Nucleus accumbens (tissue), 56 donors: ENCODE data around the gene GALM.

Experiments used
- DNase-seq, 56 donors: peaks; one replicate each; lab custom pipeline; 2025; lab: John Stamatoyannopoulos, UW

The GALM gene

GRCh38 chr2:38648107-38648761, 17.7 kb upstream of the GALM start:
- no peak for DNase-seq

- no peak for DNase-seq
Measured at GRCh38 chr2:38649176-38649728, 16.7 kb upstream of the GALM start.

- no peak for DNase-seq
Measured at GRCh38 chr2:38650012-38650411, 15.9 kb upstream of the GALM start.

GRCh38 chr2:38650717-38651116, 15.2 kb upstream of the GALM start:
- no peak for DNase-seq

- no peak for DNase-seq
Measured at GRCh38 chr2:38652431-38653273, 13.3 kb upstream of the GALM start.

GRCh38 chr2:38653380-38653714, 12.6 kb upstream of the GALM start:
- DNase-seq: no peak

- no peak for DNase-seq
Measured at GRCh38 chr2:38653715-38654527, 12.0 kb upstream of the GALM start.

- no peak for DNase-seq
Measured at GRCh38 chr2:38654528-38655381, 11.2 kb upstream of the GALM start.

- DNase-seq: no peak
Measured at GRCh38 chr2:38655441-38655840, 10.5 kb upstream of the GALM start.

- no peak for DNase-seq
Measured at GRCh38 chr2:38656866-38657480, 8.9 kb upstream of the GALM start.

GRCh38 chr2:38658613-38659012, 7.3 kb upstream of the GALM start:
- DNase-seq: no peak

- DNase-seq: no peak
Measured at GRCh38 chr2:38659115-38659514, 6.8 kb upstream of the GALM start.

- DNase-seq: no peak
Measured at GRCh38 chr2:38660282-38660681, 5.6 kb upstream of the GALM start.

GRCh38 chr2:38661306-38661705, 4.6 kb upstream of the GALM start:
- DNase-seq: no peak

GRCh38 chr2:38666556-38666910, 619 bp downstream of the GALM start:
- DNase-seq: no peak

GRCh38 chr2:38668092-38668491, 2.2 kb downstream of the GALM start:
- no peak for DNase-seq

GRCh38 chr2:38668779-38669479, 3.0 kb downstream of the GALM start:
- no peak for DNase-seq

- DNase-seq: no peak
Measured at GRCh38 chr2:38671303-38671702, 5.4 kb downstream of the GALM start.

GRCh38 chr2:38671946-38672345, 6.0 kb downstream of the GALM start:
- DNase-seq: no peak
